HG02970 (cell line): ENCODE data around the gene USB1.

Source experiments
- ATAC-seq: cut with Tn5 transposase; IDR thresholded peaks from one replicate; pipeline ENCODE4 v1.9.1; 2021; ENCODE audit warnings: mild to moderate bottlenecking, moderate library complexity, moderate number of reproducible peaks; ENCODE audit not compliant: unreplicated experiment, low FRiP score

USB1 gene

GRCh38 chr16:58000706-58001676 lies at the start of gene USB1:
TSS of gene USB1 (plus strand) at chr16:58001407. CDS start at chr16:58001484, 77 bp downstream.
- ATAC-seq, result peak; percentile 67

GRCh38 chr16:57952909-57953308 lies 48.3 kb upstream of the USB1 start:
- no peak for ATAC-seq

- ATAC-seq, result no peak
Measured at GRCh38 chr16:57953857-57954256, 47.4 kb upstream of the USB1 start.

- no peak for ATAC-seq
Measured at GRCh38 chr16:57955572-57956188, 45.5 kb upstream of the USB1 start.

GRCh38 chr16:57956270-57956808 lies 44.9 kb upstream of the USB1 start:
- no peak for ATAC-seq

- ATAC-seq, result no peak
Measured at GRCh38 chr16:57956924-57957672, 44.1 kb upstream of the USB1 start.

GRCh38 chr16:57957673-57958392 lies 43.4 kb upstream of the USB1 start:
- no peak for ATAC-seq

- ATAC-seq, result no peak
Measured at GRCh38 chr16:57958544-57958943, 42.7 kb upstream of the USB1 start.

GRCh38 chr16:57959121-57959520 lies 42.1 kb upstream of the USB1 start:
- ATAC-seq, result no peak

- no peak for ATAC-seq
Measured at GRCh38 chr16:57959804-57960203, 41.4 kb upstream of the USB1 start.

- ATAC-seq, result no peak
Measured at GRCh38 chr16:57960310-57960709, 40.9 kb upstream of the USB1 start.

- ATAC-seq, result no peak
Measured at GRCh38 chr16:57960826-57961472, 40.3 kb upstream of the USB1 start.

GRCh38 chr16:57961538-57961937 lies 39.7 kb upstream of the USB1 start:
- ATAC-seq, result no peak

GRCh38 chr16:57962046-57962445 lies 39.2 kb upstream of the USB1 start:
- no peak for ATAC-seq

GRCh38 chr16:57962756-57963155 lies 38.5 kb upstream of the USB1 start:
- ATAC-seq, result no peak

- no peak for ATAC-seq
Measured at GRCh38 chr16:57964157-57964700, 37.0 kb upstream of the USB1 start.

GRCh38 chr16:57966204-57966771 lies 34.9 kb upstream of the USB1 start:
- ATAC-seq, result no peak

- no peak for ATAC-seq
Measured at GRCh38 chr16:57966986-57967385, 34.2 kb upstream of the USB1 start.

- ATAC-seq, result no peak
Measured at GRCh38 chr16:57967916-57968315, 33.3 kb upstream of the USB1 start.
